H9 (cell line): ENCODE results near the gene PLXNB1. TPM values are rescaled to one million over a fixed set of nuclear protein-coding genes. Genes with fewer than 3 reads are reported as not detected.

Experiments
- DNase-seq: peaks from one replicate; pipeline ENCODE4 v3.0.0-alpha.2; 2017
- H2AFZ ChIP-seq: one replicate; pipeline ENCODE4 v1.6.1; 2013; ENCODE audit warnings: mild to moderate bottlenecking, low read length, control low read depth, moderate library complexity
- H2AK5ac ChIP-seq: 2 replicates; pipeline ENCODE4 v1.6.1; 2013; ENCODE audit warnings: low read length, control low read depth, mixed read lengths; ENCODE audit not compliant: insufficient read length
- H2BK120ac ChIP-seq: one replicate; pipeline ENCODE4 v1.6.1; 2013; ENCODE audit warnings: low read depth, mild to moderate bottlenecking, low read length, control low read depth, inconsistent platforms; ENCODE audit not compliant: poor library complexity, severe bottlenecking
- H2BK12ac ChIP-seq: 2 replicates; pipeline ENCODE4 v1.6.1; 2013; ENCODE audit warnings: low read length, control low read depth, mixed read lengths, low read depth; ENCODE audit not compliant: insufficient read length
- H2BK15ac ChIP-seq: 2 replicates; pipeline ENCODE4 v1.6.1; 2013; ENCODE audit warnings: low read depth, low read length, control low read depth
- H2BK20ac ChIP-seq: one replicate; pipeline ENCODE4 v1.6.1; 2013; ENCODE audit warnings: low read depth, mild to moderate bottlenecking, low read length, control low read depth, inconsistent platforms; ENCODE audit not compliant: poor library complexity, severe bottlenecking
- H2BK5ac ChIP-seq: 2 replicates; pipeline ENCODE4 v1.6.1; 2013; ENCODE audit warnings: low read length, control low read depth, mixed read lengths; ENCODE audit not compliant: insufficient read length
- H3K14ac ChIP-seq: 2 replicates; pipeline ENCODE4 v1.6.1; 2013; ENCODE audit warnings: low read length, control low read depth; ENCODE audit not compliant: insufficient read depth
- H3K18ac ChIP-seq: 2 replicates; pipeline ENCODE4 v1.6.1; 2013; ENCODE audit warnings: low read depth, mild to moderate bottlenecking, mixed read lengths, low read length, control low read depth; ENCODE audit not compliant: insufficient read length
- H3K23ac ChIP-seq: 2 replicates; pipeline ENCODE4 v1.6.1; 2013; ENCODE audit warnings: low read length, control low read depth, mixed read lengths, low read depth; ENCODE audit not compliant: insufficient read length
- H3K23me2 ChIP-seq: 2 replicates; pipeline ENCODE4 v1.6.1; 2013; ENCODE audit warnings: low read depth, mild to moderate bottlenecking, mixed read lengths, low read length, control low read depth; ENCODE audit not compliant: insufficient read length, poor library complexity, severe bottlenecking
- H3K27ac ChIP-seq: 2 replicates; pipeline ENCODE4 v1.5.1; 2013; ENCODE audit warnings: low read length, control low read depth, mixed read lengths, low read depth; ENCODE audit not compliant: insufficient read length
- H3K27me3 ChIP-seq: 2 replicates; pipeline ENCODE4 v1.6.1; 2013; ENCODE audit warnings: low read length, control low read depth, inconsistent platforms; ENCODE audit not compliant: insufficient read depth
- H3K4ac ChIP-seq: 2 replicates; pipeline ENCODE4 v1.6.1; 2013; ENCODE audit warnings: low read depth, mild to moderate bottlenecking, control low read depth, inconsistent platforms, low read length, moderate library complexity
- H3K4me1 ChIP-seq: 2 replicates; pipeline ENCODE4 v1.6.1; 2013; ENCODE audit warnings: low read length, control low read depth, inconsistent platforms; ENCODE audit not compliant: insufficient read depth
- H3K4me2 ChIP-seq: 2 replicates; pipeline ENCODE4 v1.6.1; 2013; ENCODE audit warnings: low read length, control low read depth, mixed read lengths; ENCODE audit not compliant: insufficient read length, insufficient read depth
- H3K56ac ChIP-seq: 2 replicates; pipeline ENCODE4 v1.6.1; 2013; ENCODE audit warnings: low read depth, mild to moderate bottlenecking, mixed read lengths, low read length, control low read depth; ENCODE audit not compliant: insufficient read length
- H3K79me1 ChIP-seq: 2 replicates; pipeline ENCODE4 v1.6.1; 2013; ENCODE audit warnings: low read depth, mild to moderate bottlenecking, moderate library complexity, low read length, control low read depth, inconsistent platforms; ENCODE audit not compliant: insufficient read depth, poor library complexity, severe bottlenecking
- H3K79me2 ChIP-seq: 2 replicates; pipeline ENCODE4 v1.6.1; 2013; ENCODE audit warnings: low read length, control low read depth, inconsistent platforms; ENCODE audit not compliant: insufficient read depth
- H3K9ac ChIP-seq: 2 replicates; pipeline ENCODE4 v1.6.1; 2013; ENCODE audit warnings: low read length, control low read depth, mixed read lengths; ENCODE audit not compliant: insufficient read length; ENCODE audit errors: extremely low read depth
- H3K9me3 ChIP-seq: one replicate; pipeline ENCODE4 v1.6.1; 2013; ENCODE audit warnings: low read depth, low read length, inconsistent platforms; ENCODE audit not compliant: control insufficient read depth
- H3T11ph ChIP-seq: one replicate; pipeline ENCODE4 v1.6.1; 2013; ENCODE audit warnings: mild to moderate bottlenecking, low read length, control low read depth, inconsistent platforms
- H4K20me1 ChIP-seq: one replicate; pipeline ENCODE4 v1.6.1; 2013; ENCODE audit not compliant: control insufficient read depth, insufficient read length, insufficient read depth
- H4K5ac ChIP-seq: 2 replicates; pipeline ENCODE4 v1.6.1; 2013; ENCODE audit warnings: low read depth, mild to moderate bottlenecking, mixed read lengths, low read length, control low read depth; ENCODE audit not compliant: insufficient read length
- H4K8ac ChIP-seq: replicated peaks from 2 replicates; pipeline ENCODE4 v1.6.1; 2013; ENCODE audit warnings: low read length, control low read depth, mixed read lengths, low read depth; ENCODE audit not compliant: insufficient read length
- H4K91ac ChIP-seq: 2 replicates; pipeline ENCODE4 v1.6.1; 2013; ENCODE audit warnings: low read depth, mild to moderate bottlenecking, moderate library complexity, mixed read lengths, low read length, control low read depth; ENCODE audit not compliant: insufficient read length
- H3K27ac Mint-ChIP-seq, 3 experiments: 2 replicates in 2 of 3; 3 replicates in 1 of 3; pipeline ENCODE4 v1.8.0; 2020 to 2021; ENCODE audit warnings: mixed read lengths in 3 of 3, mild to moderate bottlenecking in 1 of 3, moderate library complexity in 1 of 3
- H3K27me3 Mint-ChIP-seq: 2 replicates; pipeline ENCODE4 v1.8.0; 2021; ENCODE audit warnings: low read depth, mild to moderate bottlenecking, moderate library complexity, mixed read lengths
- H3K36me3 Mint-ChIP-seq, 3 experiments: 2 replicates in 2 of 3; 3 replicates in 1 of 3; pipeline ENCODE4 v1.8.0; 2020 to 2021; ENCODE audit warnings: low read depth in 3 of 3, mixed read lengths in 3 of 3; ENCODE audit not compliant: insufficient read depth in 1 of 3
- H3K4me1 Mint-ChIP-seq, 2 experiments: 2 replicates each; pipeline ENCODE4 v1.8.0; 2020; ENCODE audit warnings: mixed read lengths in 2 of 2
- H3K4me3 Mint-ChIP-seq, 2 experiments: 2 replicates in 1 of 2; 3 replicates in 1 of 2; pipeline ENCODE4 v1.8.0; 2020 to 2021; ENCODE audit warnings: mild to moderate bottlenecking in 2 of 2, mixed read lengths in 2 of 2, moderate library complexity in 1 of 2
- H3K9me3 Mint-ChIP-seq, 2 experiments: 2 replicates in 1 of 2; 3 replicates in 1 of 2; pipeline ENCODE4 v1.8.0; 2020; ENCODE audit warnings: mild to moderate bottlenecking in 2 of 2, mixed read lengths in 2 of 2, moderate library complexity in 1 of 2
- CTCF ChIP-seq: fragments of 200-600 bp; sonication (generic); conservative IDR thresholded peaks from 3 replicates; pipeline ENCODE4 v1.8.0; 2021; ENCODE audit warnings: antibody characterized with exemption, mild to moderate bottlenecking
- WGBS: extraction: QIAGEN DNeasy Blood & Tissue Kit; methylation state at CpG from one replicate; pipeline ENCODE4 v1.1.7; 2013; ENCODE audit warnings: missing lambda C conversion rate, low lambda C conversion rate, mixed read lengths; ENCODE audit not compliant: insufficient read length; ENCODE audit errors: extremely low coverage; 5-methylcytosine and 5-hydroxymethylcytosine counted together
- total RNA-seq: library from RNA; stranded (reverse); gene quantifications from 2 replicates; pipeline ENCODE4 v1.2.1, GENCODE V29; 2021

Gene PLXNB1
- total RNA-seq, 1 experiment from 2014 or later = 184 TPM

- DNase-seq = no peak
- no peak overlapping the region for H2BK12ac ChIP-seq
- no peak overlapping the region for H3K14ac ChIP-seq
- no peak overlapping the region for H2BK15ac ChIP-seq
- H2BK120ac ChIP-seq = no peak overlapping the region
- Mint-ChIP-seq H3K36me3 (peaks cover 22 to 52% (median 35%) of the 10 kb centered on the region in 3 experiments; a peak in 6 of 7 replicates), H3K27me3 (no peaks in the 10 kb centered on the region), H3K9me3 (no peaks in the 10 kb centered on the region), H3K4me3 (no peak overlapping the region), H3K4me1 (peaks cover 21 to 27% of the 10 kb centered on the region in 2 experiments), H3K27ac (no peak overlapping the region)
- no peaks in the 10 kb centered on the region for H3K27me3 ChIP-seq
- no peak overlapping the region for H3K27ac ChIP-seq
- no peak overlapping the region for H3K56ac ChIP-seq
- no peak overlapping the region for H3K4ac ChIP-seq
- no peaks in the 10 kb centered on the region for H4K20me1 ChIP-seq
- H4K5ac ChIP-seq = no peak overlapping the region
- H3T11ph ChIP-seq = no peak overlapping the region
- H2AK5ac ChIP-seq = no peak overlapping the region
- H3K18ac ChIP-seq = no peak overlapping the region
- no peaks in the 10 kb centered on the region for H3K9me3 ChIP-seq
- H3K9ac ChIP-seq = no peak overlapping the region
- H3K79me1 ChIP-seq = peaks cover 2% of the 10 kb centered on the region
- peaks cover 3% of the 10 kb centered on the region; the same call in 1 of the 2 replicates for H3K4me1 ChIP-seq
- H2AFZ ChIP-seq = no peak overlapping the region
- H2BK20ac ChIP-seq = no peak overlapping the region
- no peak overlapping the region for H4K8ac ChIP-seq
- H2BK5ac ChIP-seq = no peak overlapping the region
- no peak for TF ChIP-seq CTCF
- H3K79me2 ChIP-seq = peaks cover 5% of the 10 kb centered on the region; the same call in 1 of the 2 replicates
- no peak overlapping the region for H4K91ac ChIP-seq
- no CpG with 5 or more reads among the region's 7 CpGs for WGBS
- no peak overlapping the region for H3K4me2 ChIP-seq
- no peaks in the 10 kb centered on the region for H3K23me2 ChIP-seq
- H3K23ac ChIP-seq = no peak overlapping the region
Measured at GRCh38 chr3:48436855-48437254, 7.0 kb upstream of the PLXNB1 start.
